ENCODE measurements around the gene LRCOL1.

LRCOL1 gene

GRCh38 chr12:132577191-132577920, 33.0 kb downstream of the LRCOL1 start:
- no peak overlapping the region for H3K4me2 ChIP-seq (ENCODE audit: insufficient read depth, low read length, poor library complexity, severe bottlenecking)
- H2BK5ac ChIP-seq (ENCODE audit: low read length): no peak overlapping the region
- H2AFZ ChIP-seq (ENCODE audit: low read length): no peak overlapping the region
- H3K4me3 ChIP-seq (ENCODE audit: low read length in 2 of 2): no peak overlapping the region
- H3K27ac ChIP-seq (replicated peaks; ENCODE audit: low read length): no peak overlapping the region
- H4K91ac ChIP-seq (ENCODE audit: low read depth, low read length, poor library complexity): no peak overlapping the region
- H3K18ac ChIP-seq (ENCODE audit: low read length): no peak overlapping the region
- H2BK15ac ChIP-seq (ENCODE audit: low read length): no peak overlapping the region
- H3K27me3 ChIP-seq (ENCODE audit: control insufficient read depth in 3 of 3, insufficient read depth in 3 of 3, low read depth in 1 of 3, low read length in 3 of 3): peaks cover 0 to 7% (median 0%) of the 10 kb centered on the region in 3 experiments
- WGBS, 2 donors (ENCODE audit: extremely low coverage in 2 of 2, insufficient read length in 2 of 2, insufficient replicate concordance in 1 of 2): no CpG with 5 or more reads among the region's 22 CpGs
- H3K9ac ChIP-seq (ENCODE audit: low read depth, low read length, poor library complexity): no peak overlapping the region
- no peak overlapping the region for H2BK12ac ChIP-seq (ENCODE audit: low read length)
- H3K79me1 ChIP-seq (ENCODE audit: low read depth, low read length): peaks cover 12% of the 10 kb centered on the region
- peaks cover 0 to 4% of the 10 kb centered on the region in 2 donors for H3K4me1 ChIP-seq (ENCODE audit: control insufficient read depth in 2 of 2, insufficient read depth in 1 of 2, low read depth in 1 of 2, low read length in 2 of 2)
- H3K9me3 ChIP-seq (replicated peaks in 1 of 2; ENCODE audit: control insufficient read depth in 2 of 2, insufficient read depth in 1 of 2, low read depth in 1 of 2, low read length in 2 of 2): no peaks in the 10 kb centered on the region
- H4K8ac ChIP-seq (ENCODE audit: low read depth, low read length): no peak overlapping the region
- H3K36me3 ChIP-seq (replicated peaks in 1 of 2; ENCODE audit: control insufficient read depth in 2 of 2, insufficient read depth in 2 of 2, low read length in 2 of 2): peaks cover 42 to 87% of the 10 kb centered on the region in 2 donors
- H3K4ac ChIP-seq (ENCODE audit: low read length): peak overlapping the region; percentile 66
- H2AK5ac ChIP-seq (ENCODE audit: low read depth, low read length): no peak overlapping the region
- no peak overlapping the region for H2BK120ac ChIP-seq (ENCODE audit: low read depth, low read length)
- peak overlapping the region; percentile 20 for H3K23ac ChIP-seq (ENCODE audit: low read depth, low read length, poor library complexity)
- no peak overlapping the region for H3K14ac ChIP-seq (ENCODE audit: low read length)
- DNase-seq (ENCODE audit: low spot score): no peak

GRCh38 chr12:132576701-132577100, 33.7 kb downstream of the LRCOL1 start:
- H3K79me1 ChIP-seq (ENCODE audit: low read depth, low read length): peaks cover 14% of the 10 kb centered on the region
- DNase-seq (ENCODE audit: low spot score): no peak
- H3K4me2 ChIP-seq (ENCODE audit: insufficient read depth, low read length, poor library complexity, severe bottlenecking): no peak overlapping the region
- H4K91ac ChIP-seq (ENCODE audit: low read depth, low read length, poor library complexity): no peak overlapping the region
- no peak overlapping the region for H3K4ac ChIP-seq (ENCODE audit: low read length)
- H3K9ac ChIP-seq (ENCODE audit: low read depth, low read length, poor library complexity): no peak overlapping the region
- H2BK5ac ChIP-seq (ENCODE audit: low read length): no peak overlapping the region
- H2AFZ ChIP-seq (ENCODE audit: low read length): no peak overlapping the region
- H3K23ac ChIP-seq (ENCODE audit: low read depth, low read length, poor library complexity): no peak overlapping the region
- H2AK5ac ChIP-seq (ENCODE audit: low read depth, low read length): no peak overlapping the region
- H3K14ac ChIP-seq (ENCODE audit: low read length): no peak overlapping the region
- H4K8ac ChIP-seq (ENCODE audit: low read depth, low read length): no peak overlapping the region
- H3K9me3 ChIP-seq (replicated peaks in 1 of 2; ENCODE audit: control insufficient read depth in 2 of 2, insufficient read depth in 1 of 2, low read depth in 1 of 2, low read length in 2 of 2): no peaks in the 10 kb centered on the region
- no peak overlapping the region for H2BK12ac ChIP-seq (ENCODE audit: low read length)
- H3K36me3 ChIP-seq (replicated peaks in 1 of 2; ENCODE audit: control insufficient read depth in 2 of 2, insufficient read depth in 2 of 2, low read length in 2 of 2): peaks cover 42 to 90% of the 10 kb centered on the region in 2 donors
- H3K27ac ChIP-seq (replicated peaks; ENCODE audit: low read length): no peak overlapping the region
- no peak overlapping the region for H2BK15ac ChIP-seq (ENCODE audit: low read length)
- peaks cover 0 to 2% (median 0%) of the 10 kb centered on the region in 3 experiments for H3K27me3 ChIP-seq (ENCODE audit: control insufficient read depth in 3 of 3, insufficient read depth in 3 of 3, low read depth in 1 of 3, low read length in 3 of 3)
- no peak overlapping the region for H3K4me3 ChIP-seq (ENCODE audit: low read length in 2 of 2)
- H3K18ac ChIP-seq (ENCODE audit: low read length): no peak overlapping the region
- H3K4me1 ChIP-seq (ENCODE audit: control insufficient read depth in 2 of 2, insufficient read depth in 1 of 2, low read depth in 1 of 2, low read length in 2 of 2): no peaks in the 10 kb centered on the region
- no peak overlapping the region for H2BK120ac ChIP-seq (ENCODE audit: low read depth, low read length)
- no CpG with 5 or more reads among the region's 12 CpGs for WGBS, 2 donors (ENCODE audit: extremely low coverage in 2 of 2, insufficient read length in 2 of 2, insufficient replicate concordance in 1 of 2)

- Histone ChIP-seq H2AK5ac (ENCODE audit: low read depth, low read length) (no peak overlapping the region), H4K91ac (ENCODE audit: low read depth, low read length, poor library complexity) (no peak overlapping the region), H3K27ac (replicated peaks; ENCODE audit: low read length) (no peak overlapping the region), H3K14ac (ENCODE audit: low read length) (no peak overlapping the region), H2BK15ac (ENCODE audit: low read length) (no peak overlapping the region), H3K27me3 (ENCODE audit: control insufficient read depth in 3 of 3, insufficient read depth in 3 of 3, low read depth in 1 of 3, low read length in 3 of 3) (no peaks in the 10 kb centered on the region), H2AFZ (ENCODE audit: low read length) (no peak overlapping the region), H3K4me1 (ENCODE audit: control insufficient read depth in 2 of 2, insufficient read depth in 1 of 2, low read depth in 1 of 2, low read length in 2 of 2) (no peaks in the 10 kb centered on the region), H3K9me3 (replicated peaks in 1 of 2; ENCODE audit: control insufficient read depth in 2 of 2, insufficient read depth in 1 of 2, low read depth in 1 of 2, low read length in 2 of 2) (no peaks in the 10 kb centered on the region), H3K36me3 (replicated peaks in 1 of 2; ENCODE audit: control insufficient read depth in 2 of 2, insufficient read depth in 2 of 2, low read length in 2 of 2) (peaks cover 39 to 91% of the 10 kb centered on the region in 2 donors), H3K4ac (ENCODE audit: low read length) (no peak overlapping the region), H2BK5ac (ENCODE audit: low read length) (no peak overlapping the region), H2BK12ac (ENCODE audit: low read length) (no peak overlapping the region), H3K18ac (ENCODE audit: low read length) (no peak overlapping the region), H3K4me2 (ENCODE audit: insufficient read depth, low read length, poor library complexity, severe bottlenecking) (no peak overlapping the region), H3K79me1 (ENCODE audit: low read depth, low read length) (peaks cover 10% of the 10 kb centered on the region), H3K4me3 (ENCODE audit: low read length in 2 of 2) (no peak overlapping the region), H3K9ac (ENCODE audit: low read depth, low read length, poor library complexity) (no peak overlapping the region), H4K8ac (ENCODE audit: low read depth, low read length) (no peak overlapping the region), H3K23ac (ENCODE audit: low read depth, low read length, poor library complexity) (no peak overlapping the region), H2BK120ac (ENCODE audit: low read depth, low read length) (no peak overlapping the region)
- WGBS, 2 donors (ENCODE audit: extremely low coverage in 2 of 2, insufficient read length in 2 of 2, insufficient replicate concordance in 1 of 2): no CpG with 5 or more reads among the region's 11 CpGs
- no peak for DNase-seq (ENCODE audit: low spot score)
These were observed 34.7 kb downstream of the LRCOL1 start for GRCh38 chr12:132575661-132576060.

- H3K9ac ChIP-seq (ENCODE audit: low read depth, low read length, poor library complexity): peak overlapping the region; percentile 3
- H4K91ac ChIP-seq (ENCODE audit: low read depth, low read length, poor library complexity): peak overlapping the region; percentile 2
- H2BK5ac ChIP-seq (ENCODE audit: low read length): no peak overlapping the region
- H3K27ac ChIP-seq (replicated peaks; ENCODE audit: low read length): no peak overlapping the region
- WGBS, 2 donors (ENCODE audit: extremely low coverage in 2 of 2, insufficient read length in 2 of 2, insufficient replicate concordance in 1 of 2): no CpG with 5 or more reads among the region's 39 CpGs
- no peak overlapping the region for H2BK15ac ChIP-seq (ENCODE audit: low read length)
- H3K4me1 ChIP-seq (ENCODE audit: control insufficient read depth in 2 of 2, insufficient read depth in 1 of 2, low read depth in 1 of 2, low read length in 2 of 2): no peaks in the 10 kb centered on the region
- no peak overlapping the region for H2AK5ac ChIP-seq (ENCODE audit: low read depth, low read length)
- no peaks in the 10 kb centered on the region for H3K27me3 ChIP-seq (ENCODE audit: control insufficient read depth in 3 of 3, insufficient read depth in 3 of 3, low read depth in 1 of 3, low read length in 3 of 3)
- peak overlapping the region; percentile 93 for H3K23ac ChIP-seq (ENCODE audit: low read depth, low read length, poor library complexity)
- no peak overlapping the region for H3K4ac ChIP-seq (ENCODE audit: low read length)
- peaks cover 13% of the 10 kb centered on the region for H3K79me1 ChIP-seq (ENCODE audit: low read depth, low read length)
- H2BK120ac ChIP-seq (ENCODE audit: low read depth, low read length): no peak overlapping the region
- H3K4me3 ChIP-seq (ENCODE audit: low read length in 2 of 2): no peak overlapping the region
- no peak overlapping the region for H2BK12ac ChIP-seq (ENCODE audit: low read length)
- no peak overlapping the region for H3K4me2 ChIP-seq (ENCODE audit: insufficient read depth, low read length, poor library complexity, severe bottlenecking)
- DNase-seq (ENCODE audit: low spot score): no peak
- H3K9me3 ChIP-seq (replicated peaks in 1 of 2; ENCODE audit: control insufficient read depth in 2 of 2, insufficient read depth in 1 of 2, low read depth in 1 of 2, low read length in 2 of 2): no peaks in the 10 kb centered on the region
- no peak overlapping the region for H2AFZ ChIP-seq (ENCODE audit: low read length)
- H3K36me3 ChIP-seq (replicated peaks in 1 of 2; ENCODE audit: control insufficient read depth in 2 of 2, insufficient read depth in 2 of 2, low read length in 2 of 2): peaks cover 39 to 87% of the 10 kb centered on the region in 2 donors
- peak overlapping the region; percentile 28 for H3K18ac ChIP-seq (ENCODE audit: low read length)
- H3K14ac ChIP-seq (ENCODE audit: low read length): no peak overlapping the region
- H4K8ac ChIP-seq (ENCODE audit: low read depth, low read length): no peak overlapping the region
These were observed 35.9 kb downstream of the LRCOL1 start for GRCh38 chr12:132574271-132574996.
